GM23248 (cell line): Measurements from ENCODE around the gene FILIP1. TPM values are rescaled to one million over a fixed set of nuclear protein-coding genes. Genes with fewer than 3 reads are reported as not detected.
"Not testable (repeated sequence)": the region's sequence is repeated elsewhere in the genome, so short reads cannot be mapped to it uniquely, and the experiment has no call there.

Experiments
- DNase-seq: peaks from one replicate; pipeline ENCODE4 v3.0.0-alpha.2; 2015
- H2AFZ ChIP-seq: fragments of 200-600 bp; sonication (generic); 2 replicates; pipeline ENCODE4 v1.6.1; 2016; ENCODE audit warnings: antibody characterized with exemption
- H3F3A ChIP-seq: fragments of 200-600 bp; sonication (generic); 2 replicates; pipeline ENCODE4 v1.6.1; 2016; ENCODE audit warnings: mild to moderate bottlenecking, antibody characterized with exemption, mixed run types; ENCODE audit not compliant: insufficient read depth
- H3K27ac ChIP-seq: fragments of 200-600 bp; sonication (generic); 2 replicates; pipeline ENCODE4 v1.5.1; 2016; ENCODE audit warnings: mild to moderate bottlenecking
- H3K27me3 ChIP-seq: fragments of 200-600 bp; sonication (generic); replicated peaks from 2 replicates; pipeline ENCODE4 v1.6.1; 2016; ENCODE audit warnings: mild to moderate bottlenecking; ENCODE audit not compliant: insufficient read depth
- H3K36me3 ChIP-seq: fragments of 200-600 bp; sonication (generic); 2 replicates; pipeline ENCODE4 v1.6.1; 2016; ENCODE audit warnings: low read depth, mild to moderate bottlenecking
- H3K4me1 ChIP-seq: fragments of 200-600 bp; sonication (generic); 2 replicates; pipeline ENCODE4 v1.6.1; 2016; ENCODE audit warnings: mild to moderate bottlenecking; ENCODE audit not compliant: insufficient read depth
- H3K4me2 ChIP-seq: fragments of 200-600 bp; sonication (generic); one replicate; pipeline ENCODE4 v1.6.1; 2016; ENCODE audit warnings: mild to moderate bottlenecking; ENCODE audit not compliant: unreplicated experiment
- H3K4me3 ChIP-seq: fragments of 200-600 bp; sonication (generic); 2 replicates; pipeline ENCODE4 v1.5.1; 2016; ENCODE audit warnings: mild to moderate bottlenecking
- H3K79me2 ChIP-seq: fragments of 200-600 bp; sonication (generic); 2 replicates; pipeline ENCODE4 v1.6.1; 2016; ENCODE audit warnings: mild to moderate bottlenecking; ENCODE audit not compliant: insufficient read depth
- H3K9ac ChIP-seq: fragments of 200-600 bp; sonication (generic); 2 replicates; pipeline ENCODE4 v1.6.1; 2016; ENCODE audit warnings: mild to moderate bottlenecking
- H3K9me2 ChIP-seq: fragments of 200-600 bp; sonication (generic); 2 replicates; pipeline ENCODE4 v1.6.1; 2016; ENCODE audit warnings: mixed run types, mild to moderate bottlenecking, moderate library complexity; ENCODE audit not compliant: insufficient read depth
- H3K9me3 ChIP-seq: fragments of 200-600 bp; sonication (generic); one replicate; pipeline ENCODE4 v1.6.1; 2017; ENCODE audit warnings: low read depth
- H4K20me1 ChIP-seq: fragments of 200-600 bp; sonication (generic); 2 replicates; pipeline ENCODE4 v1.6.0; 2016; ENCODE audit not compliant: insufficient read depth
- EZH2 ChIP-seq: fragments of 200-600 bp; sonication (generic); IDR thresholded peaks from 2 replicates; pipeline ENCODE4 v1.6.1; 2018; ENCODE audit warnings: antibody characterized with exemption, mild to moderate bottlenecking; ENCODE audit not compliant: insufficient read depth, poor library complexity, severe bottlenecking
- EZH2phosphoT487 ChIP-seq: fragments of 200-600 bp; sonication (generic); IDR thresholded peaks from 2 replicates; pipeline ENCODE4 v1.6.1; 2018; ENCODE audit warnings: antibody characterized with exemption, moderate library complexity, mild to moderate bottlenecking, low read depth; ENCODE audit not compliant: insufficient read depth
- WGBS, 2 experiments: methylation state at CpG; one replicate each; pipeline ENCODE4 v1.1.6; 2015 to 2017; ENCODE audit warnings: low lambda C conversion rate in 2 of 2, low coverage in 1 of 2; ENCODE audit errors: missing lambda C conversion rate in 2 of 2; 5-methylcytosine and 5-hydroxymethylcytosine counted together
- in situ Hi-C: fragments of 300-500 bp; cut with MboI; formaldehyde crosslinking; loops from 2 replicates; pipeline ENCODE4 v1.15.0; 2020
- polyA plus RNA-seq: library from polyadenylated mRNA; unstranded; fragments of >200 nt; fragmentation: Nextera tagmentation; extraction: Ambion mirVana; gene quantifications from 2 replicates; pipeline ENCODE4 v1.2.1, GENCODE V29; 2016
- total RNA-seq: library from RNA; depleted of rRNA; stranded (reverse); fragments of >200 nt; shearing (Covaris generic); gene quantifications from 2 replicates; pipeline ENCODE4 v1.2.3, GENCODE V29; 2014

FILIP1 gene
- total and polyA plus RNA-seq, 2 experiments from 2014 or later = under 0.01 TPM; not detected in 1

DNA sequence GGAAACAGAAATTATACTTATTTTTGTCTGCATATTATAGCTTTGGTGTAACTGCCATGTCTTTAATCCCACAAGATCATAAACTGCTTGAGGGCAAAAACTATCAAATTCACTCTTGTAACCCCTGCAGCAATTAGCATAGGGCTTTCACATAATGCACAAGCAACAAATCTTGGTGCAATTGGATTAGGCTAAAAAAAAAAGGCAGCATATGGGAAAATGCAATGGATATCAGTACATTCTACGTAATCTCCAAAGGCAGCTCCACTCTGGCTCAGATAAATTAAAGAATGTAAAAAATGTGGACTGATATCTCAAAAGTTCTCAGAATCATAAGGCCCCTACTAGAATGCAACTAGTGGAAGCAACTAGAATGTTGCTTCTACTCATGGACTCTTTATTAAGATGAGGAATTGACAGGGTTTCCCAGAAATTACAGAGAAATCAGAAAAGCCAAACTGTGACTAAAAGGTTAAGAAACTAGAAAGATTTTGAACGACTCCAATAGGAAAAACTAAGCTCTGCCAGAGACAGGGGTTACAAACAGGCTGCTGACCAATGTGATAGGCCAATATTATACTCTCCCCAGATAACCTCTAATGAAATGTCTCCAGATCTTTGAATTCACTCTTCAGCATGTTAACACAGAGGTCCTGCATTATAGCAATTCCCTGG, 55.0 kb downstream of the FILIP1 start:
- no peaks in the 10 kb centered on the region for H3K9me2 ChIP-seq
- no peak for TF ChIP-seq EZH2phosphoT487
- no peak for TF ChIP-seq EZH2
- H2AFZ ChIP-seq = no peak overlapping the region
- no peaks in the 10 kb centered on the region for H3K27me3 ChIP-seq
- no peak for DNase-seq
- H3K9me3 ChIP-seq = no peaks in the 10 kb centered on the region
- H3K4me1 ChIP-seq = peaks cover 28% of the 10 kb centered on the region
- peaks cover 24% of the 10 kb centered on the region for H3F3A ChIP-seq
- peak overlapping the region; percentile 49 for H3K4me2 ChIP-seq
- no peaks in the 10 kb centered on the region for H4K20me1 ChIP-seq
- H3K36me3 ChIP-seq = no peaks in the 10 kb centered on the region
- in situ Hi-C loops = no loop called here
- WGBS, 2 experiments = 58 to 61% methylated on average over 2 of the region's 2 CpGs
- H3K27ac ChIP-seq = no peak overlapping the region
- no peaks in the 10 kb centered on the region for H3K79me2 ChIP-seq
- H3K4me3 ChIP-seq = no peak overlapping the region
- no peak overlapping the region for H3K9ac ChIP-seq

DNA sequence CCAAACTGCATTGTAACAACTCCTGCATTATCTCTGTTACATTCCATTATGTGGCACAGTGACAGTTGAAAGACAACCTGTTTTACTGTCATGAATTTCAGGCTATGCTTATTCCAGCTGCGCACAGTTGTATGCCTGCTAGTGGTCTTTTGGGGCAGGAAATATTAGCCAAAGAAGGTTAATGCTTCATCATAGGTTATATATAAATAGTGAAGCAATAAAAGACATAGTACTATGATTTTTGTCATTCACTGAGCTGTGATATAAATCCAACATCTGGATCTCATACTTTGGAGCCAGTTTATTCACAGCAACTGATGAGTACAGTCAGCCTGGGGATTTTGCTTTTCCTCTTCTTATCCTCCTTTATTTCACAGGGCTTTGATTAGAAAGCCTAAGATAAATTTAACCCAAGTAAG, 55.6 kb downstream of the FILIP1 start:
- Histone ChIP-seq H3K27me3 (no peaks in the 10 kb centered on the region), H2AFZ (no peak overlapping the region), H3K4me3 (no peak overlapping the region), H3F3A (peaks cover 24% of the 10 kb centered on the region), H3K79me2 (no peaks in the 10 kb centered on the region), H3K9ac (no peak overlapping the region), H3K36me3 (no peaks in the 10 kb centered on the region), H3K9me2 (no peaks in the 10 kb centered on the region), H3K9me3 (no peaks in the 10 kb centered on the region), H4K20me1 (no peaks in the 10 kb centered on the region), H3K4me1 (peaks cover 28% of the 10 kb centered on the region), H3K27ac (peak overlapping the region; percentile 51), H3K4me2 (peak overlapping the region; percentile 49)
- no peak for TF ChIP-seq EZH2
- no peak for TF ChIP-seq EZH2phosphoT487
- DNase-seq = peak; percentile 52
- 48 to 58% methylated on average over 1 of the region's 1 CpG for WGBS, 2 experiments
- in situ Hi-C loops = no loop called here

DNA sequence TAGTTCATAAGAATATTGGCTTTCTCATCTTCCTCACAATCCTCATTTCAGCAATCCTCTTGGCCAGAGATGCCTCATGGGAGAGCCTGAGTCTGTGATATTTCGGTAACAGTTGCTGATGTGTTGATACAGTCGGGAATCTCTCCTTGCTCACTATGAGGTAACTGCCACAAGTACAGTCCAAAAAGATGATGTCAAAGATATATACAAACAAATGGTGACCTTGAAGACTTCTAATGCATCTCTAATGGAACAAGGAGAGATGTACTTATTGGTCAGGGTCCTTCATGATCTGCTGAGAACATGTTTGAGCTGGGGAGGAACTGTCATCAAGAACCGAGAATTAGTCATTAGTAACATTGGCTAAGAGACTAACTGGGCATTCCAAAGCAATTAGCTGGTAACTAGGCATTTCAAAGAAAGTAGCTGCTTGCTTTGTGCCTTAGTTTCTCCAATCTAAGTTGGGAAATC, 56.1 kb downstream of the FILIP1 start:
- in situ Hi-C loops = no loop called here
- Histone ChIP-seq H3K27me3 (no peaks in the 10 kb centered on the region), H3K9ac (peak overlapping the region; percentile 4), H3F3A (peaks cover 24% of the 10 kb centered on the region), H3K27ac (peak overlapping the region; percentile 51), H2AFZ (peak overlapping the region; percentile 20), H3K36me3 (no peaks in the 10 kb centered on the region), H3K79me2 (no peaks in the 10 kb centered on the region), H3K4me2 (peak overlapping the region; percentile 49), H3K4me1 (peaks cover 28% of the 10 kb centered on the region), H3K4me3 (peak overlapping the region; percentile 3; the same call in 1 of the 2 replicates), H4K20me1 (no peaks in the 10 kb centered on the region), H3K9me3 (no peaks in the 10 kb centered on the region), H3K9me2 (no peaks in the 10 kb centered on the region)
- TF ChIP-seq EZH2phosphoT487 = no peak
- TF ChIP-seq EZH2 = no peak
- WGBS, 2 experiments = 1 to 5% methylated on average over 3 of the region's 3 CpGs
- DNase-seq = peak; percentile 88

DNA sequence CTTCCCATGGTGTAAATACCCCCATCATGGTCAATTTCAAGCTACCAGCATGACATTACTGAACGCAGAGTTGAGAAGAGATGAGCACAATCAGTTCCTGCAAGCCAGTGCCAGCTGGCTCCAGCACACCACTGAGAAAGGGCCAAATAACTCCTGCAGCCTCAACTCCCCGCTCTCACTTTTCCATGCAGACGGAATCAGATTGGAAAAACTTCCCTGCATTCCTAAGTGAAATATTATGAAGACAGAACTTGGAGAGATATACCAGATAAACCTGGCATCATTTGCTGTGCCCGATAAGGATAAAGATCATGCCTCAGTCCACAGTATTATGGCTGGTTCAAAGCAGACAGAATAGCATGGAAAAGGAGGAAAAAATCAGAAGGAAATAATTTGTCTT, 56.7 kb downstream of the FILIP1 start:
- H3K9me2 ChIP-seq = no peaks in the 10 kb centered on the region
- peak; percentile 41 for DNase-seq
- peak overlapping the region; percentile 51 for H3K27ac ChIP-seq
- in situ Hi-C loops = no loop called here
- H3K4me2 ChIP-seq = peak overlapping the region; percentile 49
- H3K9me3 ChIP-seq = no peaks in the 10 kb centered on the region
- no peaks in the 10 kb centered on the region for H3K36me3 ChIP-seq
- 24 to 25% methylated on average over 4 of the region's 4 CpGs for WGBS, 2 experiments
- H2AFZ ChIP-seq = peak overlapping the region; percentile 20
- H3K9ac ChIP-seq = peak overlapping the region; percentile 4
- H3K4me3 ChIP-seq = peak overlapping the region; percentile 3; the same call in 1 of the 2 replicates
- no peaks in the 10 kb centered on the region for H3K27me3 ChIP-seq
- no peak for TF ChIP-seq EZH2phosphoT487
- TF ChIP-seq EZH2 = no peak
- H3K4me1 ChIP-seq = peaks cover 28% of the 10 kb centered on the region
- peaks cover 24% of the 10 kb centered on the region for H3F3A ChIP-seq
- H3K79me2 ChIP-seq = no peaks in the 10 kb centered on the region
- H4K20me1 ChIP-seq = no peaks in the 10 kb centered on the region

DNA sequence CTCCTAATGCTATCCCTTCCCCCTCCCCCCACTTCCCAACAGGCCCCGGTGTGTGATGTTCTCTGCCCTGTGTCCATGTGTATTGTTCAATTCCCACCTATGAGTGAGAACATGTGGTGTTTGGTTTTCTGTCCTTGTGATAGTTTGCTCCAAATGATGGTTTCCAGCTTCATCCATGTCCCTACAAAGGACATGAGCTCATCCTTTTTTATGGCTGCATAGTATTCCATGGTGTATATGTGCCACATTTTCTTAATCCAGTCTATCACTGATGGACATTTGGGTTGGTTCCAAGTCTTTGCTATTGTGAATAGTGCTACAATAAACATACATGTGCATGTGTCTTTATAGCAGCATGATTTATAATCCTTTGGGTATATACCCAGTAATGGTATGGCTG, 60.8 kb downstream of the FILIP1 start:
- H3K4me1 ChIP-seq = peaks cover 25% of the 10 kb centered on the region
- H3K4me2 ChIP-seq, H2AFZ ChIP-seq, H3K9me3 ChIP-seq, H3K9ac ChIP-seq, H3K4me3 ChIP-seq, in situ Hi-C loops, DNase-seq, H3K36me3 ChIP-seq, H3K79me2 ChIP-seq, H3K27me3 ChIP-seq, H3K9me2 ChIP-seq, H3K27ac ChIP-seq, H4K20me1 ChIP-seq: not testable (repeated sequence)
- WGBS, 2 experiments = 100% methylated on average over 1 of the region's 1 CpG
- peaks cover 23% of the 10 kb centered on the region for H3F3A ChIP-seq
